GM21528 (cell line): ENCODE data around the gene CHAC2.
A peak's percentile ranks its signal among the peaks of the same experiment; 100 is the strongest.
"Not testable (repeated sequence)": the region's sequence is repeated elsewhere in the genome, so short reads cannot be mapped to it uniquely, and the experiment has no call there.

Experiments used
- ATAC-seq: cut with Tn5 transposase; IDR thresholded peaks from one replicate; pipeline ENCODE4 v1.9.1; 2021; ENCODE audit warnings: mild to moderate bottlenecking, moderate library complexity; ENCODE audit not compliant: unreplicated experiment, low FRiP score

CHAC2 gene

GRCh38 chr2:53767405-53768241 lies at the start of gene CHAC2:
Gene CHAC2 (plus strand): TSS chr2:53767804. CDS start chr2:53767887, 83 bp downstream.
- ATAC-seq: peak; percentile 95

- not testable (repeated sequence) for ATAC-seq
Measured at GRCh38 chr2:53720944-53721343, 46.7 kb upstream of the CHAC2 start.

- no peak for ATAC-seq
Measured at GRCh38 chr2:53724536-53724935, 43.1 kb upstream of the CHAC2 start.

- no peak for ATAC-seq
Measured at GRCh38 chr2:53725662-53726061, 41.9 kb upstream of the CHAC2 start.

GRCh38 chr2:53727921-53728320 lies 39.7 kb upstream of the CHAC2 start:
- no peak for ATAC-seq

- no peak for ATAC-seq
Measured at GRCh38 chr2:53729143-53729762, 38.4 kb upstream of the CHAC2 start.

GRCh38 chr2:53737091-53737490 lies 30.5 kb upstream of the CHAC2 start:
- no peak for ATAC-seq

GRCh38 chr2:53739032-53739431 lies 28.6 kb upstream of the CHAC2 start:
- no peak for ATAC-seq

- no peak for ATAC-seq
Measured at GRCh38 chr2:53740170-53740569, 27.4 kb upstream of the CHAC2 start.

GRCh38 chr2:53744395-53745065 lies 23.1 kb upstream of the CHAC2 start:
- no peak for ATAC-seq

GRCh38 chr2:53750041-53750768 lies 17.4 kb upstream of the CHAC2 start:
- ATAC-seq: no peak

- ATAC-seq: peak; percentile 94
Measured at GRCh38 chr2:53751728-53752127, 15.9 kb upstream of the CHAC2 start.

- ATAC-seq: no peak
Measured at GRCh38 chr2:53752385-53752784, 15.2 kb upstream of the CHAC2 start.

- no peak for ATAC-seq
Measured at GRCh38 chr2:53753041-53753440, 14.6 kb upstream of the CHAC2 start.

- no peak for ATAC-seq
Measured at GRCh38 chr2:53755121-53755520, 12.5 kb upstream of the CHAC2 start.

GRCh38 chr2:53756644-53757043 lies 11.0 kb upstream of the CHAC2 start:
- ATAC-seq: no peak

- not testable (repeated sequence) for ATAC-seq
Measured at GRCh38 chr2:53757206-53757605, 10.4 kb upstream of the CHAC2 start.

GRCh38 chr2:53765767-53766166 lies 1.8 kb upstream of the CHAC2 start:
- no peak for ATAC-seq

- peak; percentile 50 for ATAC-seq
Measured at GRCh38 chr2:53768242-53768542, 588 bp downstream of the CHAC2 start.

- ATAC-seq: no peak
Measured at GRCh38 chr2:53769318-53769945, 1.8 kb downstream of the CHAC2 start.
